Measurements from ENCODE around the gene ADAMTSL3.

Gene ADAMTSL3

DNA sequence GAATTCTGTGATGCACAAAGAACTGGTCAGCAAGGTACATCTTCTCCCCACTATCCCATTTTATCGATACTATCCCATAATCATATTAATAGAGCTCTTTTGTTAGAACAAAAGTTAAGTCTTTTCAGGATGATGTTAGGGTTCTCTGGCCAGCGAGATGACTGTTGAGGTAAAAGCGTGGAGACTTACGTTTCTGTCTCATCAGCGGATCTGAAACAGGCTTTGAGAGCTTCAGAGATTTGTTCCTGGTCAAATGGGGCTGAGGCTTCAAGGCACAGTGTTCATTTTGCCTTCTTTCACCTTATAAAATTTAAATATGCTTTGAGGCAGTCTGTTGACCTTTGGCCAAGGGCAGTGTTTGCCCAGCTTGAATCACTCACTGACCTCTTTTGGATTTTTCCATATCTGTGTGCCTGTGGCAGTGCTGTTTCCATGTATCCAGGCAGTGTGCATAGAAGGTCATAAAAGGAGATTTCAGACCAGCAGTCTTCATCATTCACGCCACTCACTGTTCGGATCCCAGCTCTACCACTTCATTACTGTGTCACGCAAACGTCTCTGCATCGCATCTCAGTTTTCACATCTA, 3.1 kb downstream of the ADAMTSL3 start:
- DNase-seq (ENCODE audit: low read depth in 2 of 2), result no peak

DNA sequence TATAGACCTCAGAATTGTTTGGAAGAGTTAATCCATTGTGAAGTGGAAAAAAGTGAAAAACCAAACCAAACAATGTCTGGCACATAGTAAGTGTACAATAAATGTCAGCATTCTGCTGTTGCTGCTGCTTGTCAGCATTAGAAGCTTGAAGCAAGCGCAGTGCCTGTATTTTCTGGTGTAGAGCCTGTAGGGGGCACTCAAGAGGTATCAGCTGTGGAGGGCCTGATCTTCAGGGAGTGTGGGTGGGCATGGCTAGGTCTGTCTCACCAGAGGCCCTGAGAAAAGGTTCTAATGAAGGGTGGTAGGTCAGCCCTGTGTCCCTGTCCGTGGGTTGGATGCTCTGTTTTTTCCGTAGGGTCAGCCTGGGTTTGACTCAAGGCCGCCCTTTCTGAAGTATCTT, 3.6 kb downstream of the ADAMTSL3 start:
- DNase-seq (ENCODE audit: low read depth in 2 of 2), result no peak

DNA sequence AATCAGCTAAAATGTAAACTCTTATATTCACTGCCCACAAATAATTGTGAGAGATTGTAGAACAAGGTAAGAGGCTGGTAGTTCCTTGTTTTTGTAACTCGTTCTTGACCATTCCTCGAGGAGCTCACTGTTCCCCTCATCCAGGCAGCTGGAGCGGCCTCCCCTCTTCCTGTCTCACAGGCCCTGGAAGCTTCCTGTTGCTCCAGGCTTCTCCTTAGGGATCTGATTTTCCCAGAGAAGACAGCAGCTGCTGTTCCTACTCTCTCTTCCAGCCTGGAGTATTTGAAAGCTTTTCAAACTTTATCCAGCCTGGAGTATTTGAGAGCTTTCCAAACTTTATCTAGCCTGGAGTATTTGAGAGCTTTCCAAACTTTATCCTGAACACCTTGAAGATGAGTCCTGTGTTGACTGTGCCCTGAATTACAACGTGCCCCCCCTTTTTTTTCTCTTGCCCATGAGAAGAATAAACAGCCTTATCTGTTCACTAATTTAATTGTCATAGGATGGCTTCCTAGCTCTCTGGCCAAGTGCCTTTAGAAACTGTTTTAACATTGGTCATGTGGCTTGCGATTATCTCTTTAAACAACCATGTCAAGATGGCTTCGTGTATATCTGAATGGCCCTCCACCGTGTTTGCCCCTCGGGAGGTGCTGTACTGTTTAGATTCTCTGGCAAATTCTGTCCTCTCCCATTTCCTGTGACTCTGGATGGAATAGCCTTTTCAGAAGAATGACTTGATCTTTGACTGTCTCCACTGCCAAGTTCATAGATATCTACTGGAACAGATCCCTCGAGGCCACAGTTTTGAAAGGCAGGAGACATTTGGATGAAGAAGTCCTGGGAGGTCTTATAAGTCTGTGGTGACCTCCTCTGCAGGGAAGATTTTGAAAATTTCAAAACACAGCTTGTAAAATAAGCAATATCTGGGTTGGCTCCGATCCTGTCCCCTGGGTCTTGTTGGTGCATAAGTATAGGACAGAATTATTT, 4.8 kb downstream of the ADAMTSL3 start:
- DNase-seq (ENCODE audit: low read depth in 2 of 2), result no peak

- no peak for DNase-seq (ENCODE audit: low read depth in 2 of 2)
Measured at GRCh38 chr15:83659417-83659812, 5.5 kb downstream of the ADAMTSL3 start.

- DNase-seq (ENCODE audit: low read depth in 2 of 2), result no peak
Measured at GRCh38 chr15:83665480-83665879, 11.6 kb downstream of the ADAMTSL3 start.

- no peak for DNase-seq (ENCODE audit: low read depth in 2 of 2)
Measured at GRCh38 chr15:83670672-83671229, 16.8 kb downstream of the ADAMTSL3 start.

DNA sequence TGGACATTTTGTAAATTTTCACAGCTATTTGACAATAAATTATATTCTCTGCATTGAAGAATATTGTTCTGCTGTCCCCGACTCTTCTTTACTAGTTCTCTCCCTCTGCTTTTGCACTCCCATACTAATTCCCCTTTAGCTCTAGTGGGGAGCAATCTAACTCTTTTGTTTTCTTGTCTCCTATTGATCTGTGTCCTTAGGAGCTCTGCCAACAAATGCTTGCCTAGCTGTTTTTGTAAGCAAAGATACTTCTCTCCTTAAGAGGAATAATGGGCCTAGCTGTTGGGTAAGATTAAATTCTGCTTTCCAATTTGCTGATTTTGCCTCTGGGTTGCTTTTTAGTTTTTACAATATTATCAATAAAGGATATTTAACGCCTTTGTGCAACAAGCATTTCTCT, 17.7 kb downstream of the ADAMTSL3 start:
- no peak for DNase-seq (ENCODE audit: low read depth in 2 of 2)

DNA sequence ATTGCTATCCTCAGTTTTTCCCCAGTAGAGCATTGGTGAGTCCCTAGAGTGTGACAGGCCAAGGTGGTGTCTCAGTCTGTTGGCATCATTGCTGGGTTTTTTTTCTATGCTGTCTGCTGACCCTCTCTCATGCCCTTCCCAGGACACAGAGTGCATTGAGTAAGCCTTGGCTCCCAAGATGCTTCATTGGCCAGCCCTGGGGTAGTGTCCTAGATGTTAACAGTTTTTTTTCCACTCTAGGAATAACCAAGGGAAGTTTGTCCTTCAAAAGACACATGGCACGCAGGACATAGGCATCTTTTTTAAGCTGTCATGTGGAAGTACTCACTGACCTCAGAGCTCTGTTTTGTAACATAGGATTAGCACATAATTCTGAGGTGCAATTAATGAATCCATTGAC, 19.5 kb downstream of the ADAMTSL3 start:
- no peak for DNase-seq (ENCODE audit: low read depth in 2 of 2)

GRCh38 chr15:83682476-83683088, 28.7 kb downstream of the ADAMTSL3 start:
- DNase-seq (ENCODE audit: low read depth in 2 of 2), result no peak

GRCh38 chr15:83685916-83686332, 32.0 kb downstream of the ADAMTSL3 start:
- no peak for DNase-seq (ENCODE audit: low read depth in 2 of 2)

GRCh38 chr15:83688201-83688600, 34.3 kb downstream of the ADAMTSL3 start:
- DNase-seq (ENCODE audit: low read depth in 2 of 2), result no peak

DNA sequence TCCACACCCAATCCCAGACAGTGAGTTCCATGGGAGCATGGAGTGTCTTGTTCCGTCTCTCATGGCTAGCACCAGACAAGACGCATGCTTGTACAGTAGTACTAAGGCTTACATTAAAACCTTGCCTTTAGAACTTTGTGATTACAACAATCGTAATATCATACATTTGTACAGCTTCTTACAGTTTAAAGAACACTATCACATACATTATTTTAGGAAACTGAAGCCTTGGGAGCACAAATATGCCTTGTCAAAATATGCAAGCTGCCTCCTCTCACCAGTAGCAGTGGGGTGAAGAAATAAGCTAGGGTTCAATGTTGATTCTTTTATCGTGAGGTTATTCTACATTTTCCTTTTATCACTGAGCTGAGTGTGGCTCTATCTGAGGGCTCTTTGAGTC, 36.8 kb downstream of the ADAMTSL3 start:
- DNase-seq (ENCODE audit: low read depth in 2 of 2), result no peak

- no peak for DNase-seq (ENCODE audit: low read depth in 2 of 2)
Measured at GRCh38 chr15:83692746-83693581, 39.0 kb downstream of the ADAMTSL3 start.

- no peak for DNase-seq (ENCODE audit: low read depth in 2 of 2)
Measured at GRCh38 chr15:83694015-83694414, 40.1 kb downstream of the ADAMTSL3 start.

- DNase-seq (ENCODE audit: low read depth in 2 of 2), result no peak
Measured at GRCh38 chr15:83694536-83694935, 40.6 kb downstream of the ADAMTSL3 start.

GRCh38 chr15:83695246-83695645, 41.3 kb downstream of the ADAMTSL3 start:
- no peak for DNase-seq (ENCODE audit: low read depth in 2 of 2)

DNA sequence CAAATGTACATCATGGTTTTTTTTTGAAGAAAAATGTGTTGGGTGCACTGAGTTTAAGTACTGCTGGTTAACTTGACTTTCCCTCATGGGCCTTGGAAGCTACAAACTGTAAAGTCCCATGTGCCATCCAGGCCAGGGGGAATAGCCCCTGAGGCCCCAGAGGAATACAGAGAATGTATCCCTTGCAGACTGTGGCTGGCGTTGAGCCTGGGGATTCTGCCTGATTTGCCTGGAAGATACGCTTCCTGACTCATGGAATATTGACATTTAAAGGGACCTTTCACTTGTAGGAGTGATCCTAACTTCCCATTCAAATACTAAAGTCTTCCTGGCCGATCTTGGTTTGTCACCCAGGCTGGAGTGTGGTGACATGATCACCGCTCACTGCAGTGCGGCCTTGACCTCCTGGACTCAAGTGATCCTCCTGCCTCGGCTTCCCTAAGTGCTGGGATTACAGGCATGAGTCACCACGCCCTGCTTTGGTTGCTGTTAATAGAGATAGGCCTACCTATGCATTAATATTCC, 42.0 kb downstream of the ADAMTSL3 start:
- DNase-seq (ENCODE audit: low read depth in 2 of 2), result no peak

DNA sequence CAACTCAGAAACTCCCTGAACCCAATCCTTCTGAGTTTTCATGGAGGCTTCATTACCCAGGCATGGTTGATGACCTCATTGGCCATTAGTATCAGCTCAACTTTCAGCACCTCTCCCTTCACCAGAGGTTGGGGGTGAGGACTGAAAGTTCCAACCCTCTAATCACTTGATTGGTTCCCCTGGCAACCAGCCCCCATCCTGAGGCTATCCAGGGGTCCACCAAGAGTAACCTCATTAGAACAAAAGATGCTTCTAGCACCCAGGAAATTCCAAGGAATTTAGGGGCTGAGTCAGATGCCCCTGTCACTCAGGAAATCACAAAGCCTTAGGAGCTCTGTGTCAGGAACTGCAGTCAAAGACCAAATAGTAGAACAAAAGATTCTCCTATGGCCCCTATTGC, 43.8 kb downstream of the ADAMTSL3 start:
- no peak for DNase-seq (ENCODE audit: low read depth in 2 of 2)

DNA sequence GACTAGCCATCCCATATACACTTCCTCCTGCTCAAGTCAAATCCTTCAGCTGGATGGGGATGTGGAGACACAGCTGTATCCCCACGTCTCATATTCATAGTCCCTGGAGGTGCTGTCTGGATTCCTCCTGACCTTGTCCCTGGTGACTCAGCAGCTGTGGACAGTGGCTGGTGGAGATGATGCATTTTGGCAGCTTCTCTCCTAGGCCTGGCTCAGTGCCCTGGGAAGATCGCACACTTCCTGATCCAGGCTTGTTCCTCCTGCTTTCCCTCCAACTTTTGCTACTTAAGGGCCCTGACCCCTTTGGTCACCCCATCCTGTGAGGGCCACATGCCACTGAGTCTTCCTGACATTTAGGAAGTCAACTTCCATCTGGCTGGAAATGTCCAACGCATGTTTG, 44.4 kb downstream of the ADAMTSL3 start:
- no peak for DNase-seq (ENCODE audit: low read depth in 2 of 2)

DNA sequence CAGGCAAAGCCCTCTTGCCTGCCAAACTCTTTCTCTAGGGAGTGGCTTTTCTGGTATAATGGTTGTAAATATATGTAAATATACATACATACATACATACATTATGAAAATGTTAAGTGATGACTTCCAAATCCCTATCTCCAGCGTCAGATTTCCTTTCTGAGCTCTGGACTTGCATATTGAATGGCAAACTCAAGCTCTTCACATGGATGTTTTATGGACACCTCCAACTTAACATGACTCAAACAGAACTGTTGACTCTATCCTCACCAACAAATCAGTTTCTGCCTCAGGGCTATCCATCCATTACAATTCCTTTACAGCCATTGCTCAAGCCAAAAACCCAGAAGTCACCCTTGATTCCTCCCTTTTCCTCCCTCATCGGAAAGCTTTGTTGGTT, 45.1 kb downstream of the ADAMTSL3 start:
- no peak for DNase-seq (ENCODE audit: low read depth in 2 of 2)

DNA sequence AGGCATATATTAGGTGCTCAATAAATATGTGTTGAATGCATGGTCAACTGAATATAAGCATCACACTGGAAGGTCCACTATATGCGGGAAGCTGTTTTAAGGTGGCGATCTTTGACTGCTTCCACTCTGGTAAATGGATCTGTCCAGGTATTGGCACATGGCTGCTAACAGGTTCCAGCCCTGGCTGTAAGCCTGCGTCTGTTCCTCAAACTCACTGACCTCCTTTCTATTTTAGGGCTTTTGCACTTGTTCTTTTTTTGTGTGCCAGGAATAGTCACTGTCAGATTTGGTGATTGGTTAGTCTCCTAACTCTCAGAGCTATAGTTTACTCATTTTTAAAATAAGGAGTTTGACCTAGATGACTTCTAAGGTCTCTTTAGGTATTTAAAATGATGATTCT, 46.2 kb downstream of the ADAMTSL3 start:
- DNase-seq (ENCODE audit: low read depth in 2 of 2), result no peak
